Endodermal cell (in vitro differentiated cells): Measurements from ENCODE around the gene NR1D2. TPM values are rescaled to one million over a fixed set of nuclear protein-coding genes. Genes with fewer than 3 reads are reported as not detected.

Experiments used
- DNase-seq: peaks from one replicate; pipeline ENCODE4 v3.0.0-alpha.2; 2017
- H3K27ac ChIP-seq: 2 replicates; pipeline ENCODE4 v1.5.1; 2013; ENCODE audit warnings: mild to moderate bottlenecking, low read depth, low read length, moderate library complexity
- H3K27me3 ChIP-seq: 2 replicates; pipeline ENCODE4 v1.6.1; 2013; ENCODE audit warnings: mild to moderate bottlenecking, low read length, moderate library complexity; ENCODE audit not compliant: insufficient read depth, control insufficient read depth, poor library complexity, severe bottlenecking
- H3K36me3 ChIP-seq: 2 replicates; pipeline ENCODE4 v1.7.0; 2013; ENCODE audit warnings: mild to moderate bottlenecking, low read length, moderate library complexity; ENCODE audit not compliant: control insufficient read depth, insufficient read depth
- H3K4me1 ChIP-seq: one replicate; pipeline ENCODE4 v1.7.0; 2013; ENCODE audit warnings: low read length; ENCODE audit not compliant: control insufficient read depth, insufficient read depth
- H3K4me3 ChIP-seq: 2 replicates; pipeline ENCODE4 v1.5.1; 2013; ENCODE audit warnings: mild to moderate bottlenecking, low read length, moderate library complexity
- H3K9ac ChIP-seq: 2 replicates; pipeline ENCODE4 v1.6.1; 2013; ENCODE audit warnings: mild to moderate bottlenecking, low read length, moderate library complexity; ENCODE audit not compliant: poor library complexity, severe bottlenecking; ENCODE audit errors: extremely low read depth
- H3K9me3 ChIP-seq: 2 replicates; pipeline ENCODE4 v1.6.1; 2013; ENCODE audit warnings: mild to moderate bottlenecking, low read length, moderate library complexity; ENCODE audit not compliant: control insufficient read depth
- H3K27ac Mint-ChIP-seq: 2 replicates; pipeline ENCODE4 v1.8.0; 2020; ENCODE audit warnings: mixed read lengths
- H3K27me3 Mint-ChIP-seq: 2 replicates; pipeline ENCODE4 v1.8.0; 2021; ENCODE audit warnings: mild to moderate bottlenecking, mixed read lengths; ENCODE audit not compliant: insufficient read depth
- H3K36me3 Mint-ChIP-seq: 2 replicates; pipeline ENCODE4 v1.8.0; 2020; ENCODE audit warnings: low read depth, mixed read lengths
- H3K4me1 Mint-ChIP-seq: 2 replicates; pipeline ENCODE4 v1.8.0; 2020; ENCODE audit warnings: mixed read lengths
- H3K4me3 Mint-ChIP-seq: 2 replicates; pipeline ENCODE4 v1.8.0; 2020; ENCODE audit warnings: mild to moderate bottlenecking, moderate library complexity, mixed read lengths
- H3K9me3 Mint-ChIP-seq: 2 replicates; pipeline ENCODE4 v1.8.0; 2020; ENCODE audit warnings: mild to moderate bottlenecking, mixed read lengths
- CTCF ChIP-seq: fragments of 200-600 bp; sonication (generic); conservative IDR thresholded peaks from 2 replicates; pipeline ENCODE4 v1.5.0; 2021; ENCODE audit warnings: antibody characterized with exemption, mild to moderate bottlenecking
- WGBS, 2 experiments: methylation state at CpG; one replicate each; pipeline versions ENCODE4 v1.1.5 to v1.1.7; 2013; ENCODE audit warnings: missing lambda C conversion rate in 2 of 2, mixed read lengths in 1 of 2; ENCODE audit not compliant: insufficient coverage in 1 of 2, insufficient read length in 1 of 2; 5-methylcytosine and 5-hydroxymethylcytosine counted together
- total RNA-seq, 2 donors: library from RNA; stranded (reverse); fragmentation: NEBNext Ultra II Directional in 1 of 2; extraction: Animal tissue kit (Norgen Biotek cat#: 25700) in 1 of 2; gene quantifications; 2 replicates in 1 of 2; 3 replicates in 1 of 2; pipeline ENCODE4 v1.2.1, GENCODE V29; 2021

NR1D2 gene
- total RNA-seq, 2 donors from 2014 or later, result 22.7 to 30.5 TPM

- H3K27ac Mint-ChIP-seq, result no peak overlapping the region
These were observed 14.2 kb downstream of the NR1D2 start for GRCh38 chr3:23959135-23959900.

GRCh38 chr3:23960649-23961048 lies 15.6 kb downstream of the NR1D2 start:
- 95% methylated on average over 1 of the region's 1 CpG; no CpG with 5 or more reads in 1 of the 2 experiments for WGBS, 2 experiments
- no peaks in the 10 kb centered on the region for H3K9me3 Mint-ChIP-seq
- peaks cover 14% of the 10 kb centered on the region for H3K4me1 Mint-ChIP-seq
- H3K27ac Mint-ChIP-seq, result peak overlapping the region; percentile 48
- H3K4me3 Mint-ChIP-seq, result no peak overlapping the region
- H3K36me3 ChIP-seq, result peaks cover 34% of the 10 kb centered on the region
- no peaks in the 10 kb centered on the region for H3K27me3 Mint-ChIP-seq
- no peak for TF ChIP-seq CTCF
- no peak overlapping the region for H3K4me3 ChIP-seq
- H3K27ac ChIP-seq, result no peak overlapping the region
- peaks cover 6% of the 10 kb centered on the region for H3K4me1 ChIP-seq
- H3K9ac ChIP-seq, result no peak overlapping the region
- H3K36me3 Mint-ChIP-seq, result peaks cover 62% of the 10 kb centered on the region
- H3K27me3 ChIP-seq, result no peaks in the 10 kb centered on the region
- DNase-seq, result no peak
- H3K9me3 ChIP-seq, result no peaks in the 10 kb centered on the region

More at GRCh38 chr3:23959135-23959900, 14.2 kb downstream of the NR1D2 start:
- peaks cover 25% of the 10 kb centered on the region for H3K36me3 ChIP-seq
- H3K9me3 ChIP-seq, result no peaks in the 10 kb centered on the region
- no peak for TF ChIP-seq CTCF
- Mint-ChIP-seq H3K4me3 (no peak overlapping the region), H3K9me3 (no peaks in the 10 kb centered on the region), H3K36me3 (peaks cover 64% of the 10 kb centered on the region), H3K27me3 (no peaks in the 10 kb centered on the region), H3K4me1 (peaks cover 24% of the 10 kb centered on the region)
- H3K27me3 ChIP-seq, result no peaks in the 10 kb centered on the region
- H3K27ac ChIP-seq, result no peak overlapping the region
- 88 to 95% methylated on average over 4 to 6 of the region's 7 CpGs for WGBS, 2 experiments
- no peak overlapping the region for H3K4me3 ChIP-seq
- peaks cover 6% of the 10 kb centered on the region for H3K4me1 ChIP-seq
- DNase-seq, result no peak
- H3K9ac ChIP-seq, result no peak overlapping the region

GRCh38 chr3:23961066-23961465 lies 16.0 kb downstream of the NR1D2 start:
- no peak for DNase-seq
- no peak overlapping the region for H3K4me3 Mint-ChIP-seq
- H3K36me3 Mint-ChIP-seq, result peaks cover 63% of the 10 kb centered on the region
- no peak overlapping the region for H3K27ac ChIP-seq
- H3K36me3 ChIP-seq, result peaks cover 38% of the 10 kb centered on the region
- peak overlapping the region; percentile 48 for H3K27ac Mint-ChIP-seq
- no peaks in the 10 kb centered on the region for H3K27me3 Mint-ChIP-seq
- no peak overlapping the region for H3K4me3 ChIP-seq
- WGBS, 2 experiments, result 88 to 95% methylated on average over 1 of the region's 1 CpG
- no peak for TF ChIP-seq CTCF
- H3K9ac ChIP-seq, result no peak overlapping the region
- no peaks in the 10 kb centered on the region for H3K27me3 ChIP-seq
- H3K9me3 ChIP-seq, result no peaks in the 10 kb centered on the region
- peaks cover 11% of the 10 kb centered on the region for H3K4me1 Mint-ChIP-seq
- peaks cover 3% of the 10 kb centered on the region for H3K4me1 ChIP-seq
- no peaks in the 10 kb centered on the region for H3K9me3 Mint-ChIP-seq
